HG02759 (cell line): ENCODE data around the gene SYCP1.
"Not testable (repeated sequence)": the region's sequence is repeated elsewhere in the genome, so short reads cannot be mapped to it uniquely, and the experiment has no call there.

Source experiments
- ATAC-seq: cut with Tn5 transposase; IDR thresholded peaks from one replicate; pipeline ENCODE4 v1.9.1; 2021; ENCODE audit warnings: mild to moderate bottlenecking, moderate library complexity; ENCODE audit not compliant: unreplicated experiment

Gene SYCP1, protein sequence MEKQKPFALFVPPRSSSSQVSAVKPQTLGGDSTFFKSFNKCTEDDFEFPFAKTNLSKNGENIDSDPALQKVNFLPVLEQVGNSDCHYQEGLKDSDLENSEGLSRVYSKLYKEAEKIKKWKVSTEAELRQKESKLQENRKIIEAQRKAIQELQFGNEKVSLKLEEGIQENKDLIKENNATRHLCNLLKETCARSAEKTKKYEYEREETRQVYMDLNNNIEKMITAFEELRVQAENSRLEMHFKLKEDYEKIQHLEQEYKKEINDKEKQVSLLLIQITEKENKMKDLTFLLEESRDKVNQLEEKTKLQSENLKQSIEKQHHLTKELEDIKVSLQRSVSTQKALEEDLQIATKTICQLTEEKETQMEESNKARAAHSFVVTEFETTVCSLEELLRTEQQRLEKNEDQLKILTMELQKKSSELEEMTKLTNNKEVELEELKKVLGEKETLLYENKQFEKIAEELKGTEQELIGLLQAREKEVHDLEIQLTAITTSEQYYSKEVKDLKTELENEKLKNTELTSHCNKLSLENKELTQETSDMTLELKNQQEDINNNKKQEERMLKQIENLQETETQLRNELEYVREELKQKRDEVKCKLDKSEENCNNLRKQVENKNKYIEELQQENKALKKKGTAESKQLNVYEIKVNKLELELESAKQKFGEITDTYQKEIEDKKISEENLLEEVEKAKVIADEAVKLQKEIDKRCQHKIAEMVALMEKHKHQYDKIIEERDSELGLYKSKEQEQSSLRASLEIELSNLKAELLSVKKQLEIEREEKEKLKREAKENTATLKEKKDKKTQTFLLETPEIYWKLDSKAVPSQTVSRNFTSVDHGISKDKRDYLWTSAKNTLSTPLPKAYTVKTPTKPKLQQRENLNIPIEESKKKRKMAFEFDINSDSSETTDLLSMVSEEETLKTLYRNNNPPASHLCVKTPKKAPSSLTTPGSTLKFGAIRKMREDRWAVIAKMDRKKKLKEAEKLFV

DNA sequence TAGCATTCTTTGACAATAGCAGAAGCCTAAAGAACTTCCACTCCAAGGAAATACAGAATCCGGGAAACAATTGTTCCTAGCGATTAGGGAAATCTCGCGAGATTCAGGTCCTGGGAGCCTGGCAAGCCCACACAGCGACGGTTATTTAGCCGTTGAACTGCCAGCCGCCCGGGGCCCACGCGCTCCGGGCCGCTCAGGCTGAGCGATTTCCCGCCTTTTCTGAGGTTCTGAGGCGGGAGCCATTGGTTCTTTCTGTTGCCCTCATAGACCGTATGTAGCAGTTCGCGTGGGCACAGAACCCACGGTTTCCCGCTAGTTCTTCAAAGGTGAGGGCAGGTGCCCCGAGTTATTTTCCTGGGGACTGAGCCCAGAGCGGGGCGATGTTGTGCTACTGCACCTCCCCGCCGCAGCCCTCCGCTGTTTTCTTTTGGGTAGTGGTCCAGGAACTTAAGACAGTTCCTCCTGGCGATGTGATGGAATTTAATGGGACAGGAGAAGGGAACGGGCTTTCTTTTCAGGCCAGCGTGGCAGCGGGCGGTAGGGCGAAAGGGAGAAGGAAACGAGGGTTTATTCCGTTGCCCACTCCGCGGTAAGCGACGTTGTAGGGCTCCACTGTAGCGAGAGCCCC, at the start of gene SYCP1:
TSS of gene SYCP1 (plus strand) at position 171 of the 628 bp plus-strand sequence. CDS start 602 bp downstream, outside the sequence.
- ATAC-seq: no peak

DNA sequence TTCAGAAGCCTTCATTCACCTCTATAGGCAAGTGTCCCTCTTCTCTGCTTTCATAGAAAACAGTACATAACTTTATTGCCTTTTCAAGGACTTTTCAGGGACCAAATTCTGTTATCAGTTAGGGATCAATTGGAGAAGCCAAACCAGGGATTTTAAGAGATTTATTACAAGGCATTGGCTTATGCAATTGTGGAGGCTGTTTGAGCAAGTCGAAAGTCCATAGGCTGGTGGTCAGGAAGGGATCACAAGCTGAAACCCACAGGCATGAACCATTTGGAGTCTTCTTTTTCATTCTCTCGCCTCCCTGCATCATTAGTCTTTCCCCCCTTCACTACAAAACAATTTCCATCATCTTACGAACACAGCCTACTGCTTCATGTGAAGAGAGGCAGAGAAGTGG, 34.8 kb upstream of the SYCP1 start:
- no peak for ATAC-seq

DNA sequence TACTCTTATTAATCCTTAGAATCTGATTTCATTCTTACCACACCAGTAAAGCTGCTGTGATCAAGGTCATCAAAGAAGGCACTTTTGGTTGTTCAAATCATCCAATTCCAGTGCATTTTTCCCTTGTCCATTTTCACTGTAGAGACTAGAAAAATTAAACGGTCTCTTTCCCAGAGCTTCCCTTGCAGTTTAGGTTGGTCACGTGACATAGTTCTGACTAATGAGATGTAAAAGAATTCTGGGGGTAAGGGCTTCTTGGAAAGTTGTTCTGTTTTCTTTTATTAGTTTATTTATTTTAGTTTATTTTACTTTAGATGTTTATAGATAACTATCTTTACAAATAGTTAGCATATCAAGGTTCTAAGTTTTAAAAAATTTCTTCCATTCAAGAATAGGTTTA, 34.3 kb upstream of the SYCP1 start:
- no peak for ATAC-seq

DNA sequence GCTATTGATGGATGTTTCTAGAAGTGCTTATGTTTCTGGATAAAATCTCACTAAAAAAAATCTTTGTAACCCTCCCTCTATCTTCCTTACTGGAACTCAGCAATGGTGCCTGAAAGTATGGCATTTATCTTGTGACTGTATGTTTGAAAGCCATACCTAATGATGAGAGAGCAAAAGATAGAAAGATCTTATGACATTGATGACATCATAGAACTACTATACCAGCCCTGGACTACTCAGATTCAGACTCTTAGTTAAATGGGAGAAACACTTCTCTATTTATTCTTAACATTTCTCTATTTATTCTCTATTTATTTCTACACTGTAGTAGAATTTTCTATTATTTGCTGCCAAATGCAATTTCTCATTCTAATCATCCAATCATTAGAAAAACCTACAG, 32.7 kb upstream of the SYCP1 start:
- ATAC-seq: no peak

DNA sequence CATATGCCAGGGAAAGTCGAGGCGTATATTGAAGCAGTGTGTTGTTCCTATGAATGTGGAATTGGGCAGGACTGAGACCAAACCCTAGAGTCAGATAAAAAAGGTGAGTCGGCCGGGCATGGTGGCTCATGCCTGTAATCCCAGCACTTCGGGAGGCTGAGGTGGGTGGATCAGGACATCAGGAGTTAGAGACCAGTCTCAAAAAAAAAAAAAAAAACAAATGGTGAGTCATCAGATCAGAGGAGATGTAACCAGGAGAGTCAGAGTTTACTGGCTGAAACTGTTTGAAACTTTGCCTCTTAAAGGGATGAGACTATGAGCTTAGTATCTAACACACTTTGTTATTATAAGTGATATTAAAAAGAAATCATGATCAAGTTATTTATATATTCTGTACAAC, 26.4 kb upstream of the SYCP1 start:
- no peak for ATAC-seq

DNA sequence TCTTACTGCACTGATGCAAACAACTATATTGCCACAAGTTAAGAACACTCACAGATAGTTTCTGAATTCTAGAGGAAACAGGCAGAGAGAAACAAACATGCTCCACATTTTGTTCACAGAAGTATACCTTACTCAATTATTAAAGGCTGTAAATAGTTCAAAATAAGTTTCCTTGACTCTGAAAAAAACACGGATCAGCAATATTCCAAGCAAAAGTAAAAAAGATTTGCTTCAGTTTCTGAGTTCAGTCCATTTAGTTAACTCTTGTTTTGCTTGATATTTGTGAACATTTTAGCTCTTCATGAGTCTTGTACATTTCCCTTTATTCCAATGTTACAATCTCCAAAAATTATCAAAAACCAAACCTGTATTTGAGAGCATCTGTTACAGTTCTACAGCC, 24.6 kb upstream of the SYCP1 start:
- not testable (repeated sequence) for ATAC-seq

DNA sequence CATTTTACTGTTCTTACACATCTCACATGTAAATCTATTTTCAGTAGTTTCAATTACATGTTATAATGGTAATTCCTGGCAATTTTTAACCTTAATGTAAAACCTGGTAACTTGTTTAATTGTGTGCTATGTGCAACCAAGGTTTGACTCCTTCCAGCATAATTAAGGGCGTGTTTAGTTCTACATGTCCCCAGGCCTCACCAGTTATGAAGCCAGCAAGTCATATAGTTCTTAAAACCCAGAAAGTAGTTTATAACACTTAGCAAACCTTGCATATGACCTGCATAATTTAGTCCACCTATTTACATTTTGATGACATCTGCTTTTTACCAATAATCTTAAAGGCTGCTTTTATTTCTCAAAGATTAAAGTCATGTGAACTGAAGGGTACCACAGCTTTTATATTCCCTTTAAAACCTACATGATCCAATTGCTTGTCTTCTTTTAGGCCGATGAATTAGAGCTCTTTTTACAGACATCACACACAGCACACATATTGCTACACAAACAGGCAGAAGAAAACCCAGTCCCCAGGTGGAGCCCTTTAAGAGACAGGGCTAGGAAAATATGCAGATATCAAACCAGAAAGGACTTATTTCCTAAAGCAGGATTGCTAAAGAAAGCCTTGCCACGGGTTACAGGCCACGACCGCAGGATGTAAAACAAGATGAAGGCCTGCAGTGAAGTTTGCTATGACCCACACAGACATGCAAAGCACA, 23.2 kb upstream of the SYCP1 start:
- ATAC-seq: no peak

DNA sequence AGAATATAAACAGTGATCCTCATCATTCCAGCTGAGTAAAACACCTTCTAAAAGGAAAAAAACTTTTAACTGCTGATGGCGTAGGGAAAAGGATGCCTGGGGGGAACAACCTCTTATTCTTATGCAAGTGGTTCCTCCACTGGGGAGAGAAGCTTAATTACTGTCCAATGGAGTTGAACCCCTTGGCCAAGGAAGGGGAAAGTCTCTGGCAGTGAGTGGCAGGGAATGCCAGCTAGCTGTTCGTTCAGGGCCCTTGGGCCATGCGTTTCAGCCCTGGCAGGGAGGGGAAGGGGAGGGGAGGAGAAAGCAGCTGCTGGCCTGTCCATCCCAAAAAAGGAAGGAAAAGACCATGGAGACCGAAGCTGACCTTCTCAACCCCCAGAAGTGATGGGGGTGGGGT, 22.6 kb upstream of the SYCP1 start:
- no peak for ATAC-seq

DNA sequence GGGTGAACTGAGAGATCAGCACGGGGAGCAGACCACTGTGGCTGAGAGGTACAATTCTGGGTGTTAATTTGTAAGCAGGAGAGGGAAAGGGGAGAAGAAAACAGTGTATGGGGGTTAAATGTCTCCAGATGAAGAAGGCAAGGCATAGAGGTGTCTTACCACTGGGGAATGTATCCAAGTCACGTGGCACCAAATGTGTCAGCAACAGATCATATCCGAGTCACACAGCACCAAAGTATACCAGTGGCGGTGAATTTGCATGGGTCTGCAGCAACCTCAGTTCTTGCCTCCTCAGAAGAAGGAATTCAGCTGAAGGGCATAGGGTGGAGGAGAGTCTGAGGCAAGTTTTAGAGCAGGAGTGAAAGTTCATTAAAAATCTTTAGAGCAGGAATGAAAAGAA, 21.2 kb upstream of the SYCP1 start:
- no peak for ATAC-seq

DNA sequence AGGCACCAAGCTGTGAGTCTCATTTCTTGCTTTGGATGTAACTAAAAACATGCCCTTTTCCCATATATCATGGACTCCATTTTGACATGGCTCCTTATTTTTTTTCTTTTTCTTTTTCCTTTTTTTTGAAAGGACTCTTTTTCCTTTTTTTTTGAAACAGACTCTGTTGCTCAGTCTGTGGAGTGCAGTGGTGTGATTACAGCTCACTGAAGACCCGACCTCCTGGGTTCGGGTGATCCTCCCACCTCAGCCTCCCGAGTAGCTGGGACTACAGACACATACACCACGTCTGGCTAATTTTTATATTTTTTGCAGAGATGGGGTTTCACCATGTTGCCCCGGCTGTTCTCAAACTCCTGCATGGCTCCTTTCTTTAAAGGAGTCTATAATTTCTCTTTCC, 10.4 kb upstream of the SYCP1 start:
- ATAC-seq: no peak

DNA sequence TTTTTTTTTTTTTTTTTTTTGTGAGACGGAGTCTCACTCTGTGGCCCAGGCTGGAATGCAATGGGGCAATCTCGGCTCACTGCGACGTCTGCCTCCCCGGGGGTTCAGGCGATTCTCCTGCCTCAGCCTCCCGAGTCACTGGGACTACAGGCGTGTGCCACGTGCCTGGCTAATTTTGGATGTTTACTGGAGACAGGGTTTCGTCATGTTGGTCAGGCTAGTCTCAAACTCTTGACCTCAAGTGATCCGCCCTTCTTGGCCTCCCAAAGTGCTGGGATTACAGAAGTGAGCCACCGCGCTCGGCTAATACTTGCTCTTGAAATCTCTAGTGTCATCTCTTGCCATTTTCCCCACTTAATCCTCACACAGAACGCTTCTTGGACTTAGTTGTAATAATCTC, 1.1 kb upstream of the SYCP1 start:
- ATAC-seq: no peak

DNA sequence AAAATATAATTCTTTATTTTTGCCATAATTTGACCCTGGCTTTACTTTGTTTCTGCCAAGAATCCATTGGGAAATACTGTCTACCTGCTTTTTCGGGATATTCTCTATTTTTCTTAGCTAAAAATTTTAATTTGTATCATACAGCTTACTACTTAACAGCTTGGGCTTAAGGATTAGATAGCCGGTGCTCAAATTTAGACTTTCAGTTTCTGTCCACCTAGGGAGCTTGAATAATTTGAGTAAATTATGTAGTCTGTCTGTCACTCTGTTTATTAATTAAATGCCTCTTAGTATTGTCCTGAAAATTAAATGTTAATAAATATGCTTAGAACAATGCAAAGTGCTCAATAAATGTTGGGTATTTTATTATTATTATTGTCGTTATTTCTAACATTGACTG, 6.7 kb downstream of the SYCP1 start:
- no peak for ATAC-seq

DNA sequence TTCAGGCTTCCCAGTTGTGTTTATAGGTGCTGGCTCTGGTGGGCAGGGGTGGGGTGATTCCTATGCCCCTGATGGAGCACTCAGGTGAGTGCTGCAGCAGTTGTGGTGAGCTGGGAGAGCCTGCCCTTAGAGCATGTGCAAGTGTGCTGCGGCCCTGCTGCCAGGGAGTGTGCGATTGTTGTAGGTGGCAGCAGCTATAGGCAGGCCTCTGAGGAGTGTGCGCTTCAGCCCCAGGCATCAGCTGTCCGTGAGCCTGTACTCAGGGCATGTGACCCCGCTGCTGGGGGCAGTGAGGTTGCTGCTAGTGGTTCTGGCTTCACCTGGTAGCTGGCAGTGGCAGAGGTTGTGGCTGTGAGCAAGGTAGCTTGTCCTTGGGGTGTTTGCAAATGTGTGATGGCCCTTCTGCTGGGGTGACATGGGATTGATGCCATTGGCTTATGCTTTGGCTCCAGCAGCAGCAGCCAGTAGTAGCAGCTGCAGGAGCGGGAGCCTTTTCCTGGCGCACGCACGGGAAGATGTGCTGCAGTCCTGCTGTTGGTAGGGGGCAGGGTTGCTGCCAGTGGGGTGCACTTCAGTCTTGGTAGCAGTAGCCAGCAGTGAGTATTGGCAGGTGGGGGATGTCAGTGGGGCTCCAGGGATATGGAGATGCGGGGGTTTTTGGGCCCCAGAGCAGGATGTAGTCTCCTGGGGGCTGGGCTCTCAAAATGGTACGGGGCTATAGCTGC, 37.7 kb downstream of the SYCP1 start:
- ATAC-seq: no peak

DNA sequence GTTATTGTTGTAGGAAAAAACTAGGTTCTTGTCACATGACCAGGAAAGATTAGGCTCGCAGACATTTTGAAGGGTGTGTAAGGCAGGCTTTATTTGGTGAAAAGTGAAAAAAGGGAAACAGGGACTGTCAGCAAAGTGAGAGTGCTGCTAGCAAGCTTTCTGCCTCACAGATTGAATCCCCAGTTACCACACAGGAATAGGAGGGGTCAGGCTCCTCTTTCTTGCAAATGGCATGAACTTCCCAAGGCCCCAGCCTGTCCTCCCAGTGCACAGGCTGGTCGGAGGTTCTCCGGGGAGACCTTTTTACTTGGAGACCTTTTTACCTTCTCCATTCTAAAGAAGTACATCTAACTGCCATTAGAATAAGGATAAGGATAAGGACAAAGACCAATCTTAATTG, 42.1 kb downstream of the SYCP1 start:
- ATAC-seq: no peak

DNA sequence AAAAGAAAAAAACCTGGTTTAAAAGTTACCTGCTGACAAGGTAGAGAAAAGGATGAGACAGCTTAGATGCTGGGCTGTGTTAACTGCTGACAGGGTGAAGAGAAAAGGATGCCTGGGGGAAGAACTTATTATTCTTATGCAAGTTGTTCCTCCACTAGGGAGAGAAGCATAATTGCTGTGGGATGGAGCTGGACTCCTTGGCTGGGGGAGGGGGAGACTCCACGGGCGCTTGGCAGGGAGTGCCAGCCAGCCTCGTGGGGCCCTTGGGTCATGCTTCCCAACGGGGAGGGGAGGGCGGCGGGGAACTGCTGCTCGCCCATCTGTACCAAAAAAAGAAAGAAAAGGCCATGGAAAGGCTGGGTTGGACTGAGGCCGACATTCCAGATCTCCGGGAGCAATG, 47.2 kb downstream of the SYCP1 start:
- no peak for ATAC-seq

DNA sequence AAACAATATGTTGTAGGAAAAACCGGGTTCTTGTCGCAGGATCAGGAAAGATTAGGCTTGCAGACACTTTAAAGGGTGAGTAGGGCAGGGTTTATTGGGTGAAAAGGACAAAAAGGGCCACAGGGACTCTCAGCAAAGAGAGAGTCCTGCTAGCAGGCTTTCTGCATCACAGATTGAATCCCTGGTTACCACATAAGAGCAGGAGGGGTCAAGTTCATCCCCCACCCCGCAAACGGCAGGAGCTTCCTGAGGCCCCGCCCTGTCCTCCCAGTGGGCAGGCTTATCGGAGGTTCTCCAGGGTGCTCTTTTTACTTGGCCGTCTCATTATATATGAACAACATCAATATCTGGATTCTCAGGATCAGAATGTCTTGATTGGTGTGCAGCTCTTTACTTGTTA, 47.7 kb downstream of the SYCP1 start:
- ATAC-seq: no peak

DNA sequence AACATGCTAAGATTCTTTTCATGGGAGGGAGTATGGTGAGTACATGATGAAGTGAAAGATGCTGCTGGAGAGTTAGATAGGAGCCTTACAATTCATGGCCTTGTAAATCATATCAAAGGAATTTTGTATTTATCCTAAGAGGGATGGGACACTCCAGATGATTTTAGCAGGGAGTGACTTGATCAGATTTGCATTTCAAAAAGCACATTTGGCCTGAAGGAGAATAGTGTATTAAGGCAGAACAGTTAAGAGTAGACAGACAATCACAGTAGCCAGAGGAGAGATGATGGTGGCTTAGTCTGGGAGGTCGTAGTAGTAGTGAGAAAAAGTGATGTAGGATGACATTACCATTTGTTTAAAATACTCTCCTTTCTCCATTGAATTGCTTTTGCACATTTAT, 48.8 kb downstream of the SYCP1 start:
- no peak for ATAC-seq

DNA sequence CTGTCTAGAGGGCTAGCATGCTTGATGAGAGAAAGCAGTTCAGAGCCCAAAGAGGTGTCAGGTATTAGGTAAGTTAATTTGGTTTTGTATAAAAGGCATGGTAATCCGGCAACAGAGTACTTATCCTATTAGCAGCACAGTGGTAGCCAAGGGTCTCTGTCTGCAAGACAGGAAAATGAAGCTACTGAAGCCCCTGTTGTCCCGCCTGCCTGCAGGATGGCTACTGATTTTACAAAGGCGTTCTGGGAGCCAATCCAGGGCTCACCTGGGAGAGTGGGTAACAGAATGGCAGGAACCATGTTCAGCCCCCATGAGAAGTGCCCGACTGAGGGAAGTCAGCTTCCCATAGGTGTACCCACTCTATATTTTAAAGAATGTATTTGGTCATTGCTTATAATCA, 61.1 kb downstream of the SYCP1 start:
- ATAC-seq: not testable (repeated sequence)

DNA sequence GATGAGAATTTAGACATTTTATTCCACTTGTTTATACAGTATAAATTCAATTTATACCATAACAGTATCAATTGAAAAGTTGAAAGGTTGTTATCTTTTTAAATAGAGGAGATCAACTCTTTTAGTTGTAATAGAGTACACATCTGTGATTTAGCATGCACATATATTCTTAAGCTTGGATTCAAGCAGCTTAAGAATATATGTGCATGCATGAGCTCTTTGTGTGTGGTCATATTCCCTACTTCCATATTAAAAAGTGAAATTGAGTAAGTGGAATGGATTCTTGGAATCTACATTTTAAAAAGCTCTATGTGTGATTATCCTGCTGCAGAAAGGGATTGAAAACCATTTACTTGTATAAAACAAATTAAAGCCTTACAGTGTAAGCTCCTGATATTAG, 71.9 kb downstream of the SYCP1 start:
- no peak for ATAC-seq

DNA sequence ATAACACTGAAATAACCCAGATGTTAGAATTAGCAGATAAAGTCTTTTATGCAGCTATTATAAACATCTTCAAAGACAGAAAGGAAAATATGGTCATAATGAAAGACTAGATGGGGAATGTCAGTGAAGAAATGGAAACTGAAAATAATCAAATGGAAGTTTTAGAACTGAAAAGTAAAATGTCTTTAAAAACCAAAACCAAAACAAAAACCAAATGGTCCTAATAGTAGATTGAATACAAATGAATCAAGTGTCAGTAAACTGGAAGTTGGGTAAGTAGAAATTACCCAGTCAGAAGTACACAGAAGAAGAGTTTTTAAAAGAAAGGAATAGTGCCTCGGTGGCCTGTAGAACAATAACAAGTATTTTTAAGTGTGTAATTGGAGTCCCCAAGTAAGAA, 72.7 kb downstream of the SYCP1 start:
- no peak for ATAC-seq
